Memory B cell (primary cell): Measurements from ENCODE around the gene PPP1R12B.
"Not testable (repeated sequence)": the region's sequence is repeated elsewhere in the genome, so short reads cannot be mapped to it uniquely, and the experiment has no call there.

ENCODE experiments used
- ATAC-seq: fragments of 150-1000 bp; cut with Tn5 transposase; 2 replicates; pipeline ENCODE4 v1.10.0; 2021; ENCODE audit warnings: low read depth, mild to moderate bottlenecking, moderate library complexity
- DNase-seq, 2 donors: peaks; one replicate each; pipeline ENCODE4 v3.0.0; 2022; ENCODE audit warnings: low spot score in 2 of 2
- H3K27ac Mint-ChIP-seq: one replicate; pipeline ENCODE4 v1.8.0; 2022; ENCODE audit warnings: mild to moderate bottlenecking, moderate library complexity, mixed read lengths
- H3K27me3 Mint-ChIP-seq: one replicate; pipeline ENCODE4 v1.8.0; 2022; ENCODE audit warnings: mixed read lengths
- H3K36me3 Mint-ChIP-seq: one replicate; pipeline ENCODE4 v1.8.0; 2022; ENCODE audit warnings: mild to moderate bottlenecking, mixed read lengths
- H3K4me1 Mint-ChIP-seq: one replicate; pipeline ENCODE4 v1.8.0; 2022; ENCODE audit warnings: mixed read lengths
- H3K4me3 Mint-ChIP-seq: one replicate; pipeline ENCODE4 v1.8.0; 2022; ENCODE audit warnings: mild to moderate bottlenecking, moderate library complexity, mixed read lengths
- H3K9me3 Mint-ChIP-seq: one replicate; pipeline ENCODE4 v1.8.0; 2022; ENCODE audit warnings: mixed read lengths

Gene PPP1R12B

GRCh38 chr1:202638019-202638700 lies 289.7 kb downstream of the PPP1R12B start:
- H3K4me1 Mint-ChIP-seq, result peaks cover 7% of the 10 kb centered on the region
- peaks cover 48% of the 10 kb centered on the region for H3K27me3 Mint-ChIP-seq
- no peaks in the 10 kb centered on the region for H3K9me3 Mint-ChIP-seq

GRCh38 chr1:202638701-202639305 lies 290.3 kb downstream of the PPP1R12B start:
- peaks cover 48% of the 10 kb centered on the region for H3K27me3 Mint-ChIP-seq

More at GRCh38 chr1:202638019-202638700, 289.7 kb downstream of the PPP1R12B start:
- no peak for DNase-seq
- no peak overlapping the region for H3K27ac Mint-ChIP-seq
- no peak for ATAC-seq
- peaks cover 2% of the 10 kb centered on the region for H3K36me3 Mint-ChIP-seq
- H3K4me3 Mint-ChIP-seq, result no peak overlapping the region

GRCh38 chr1:202639500-202639899 lies 291.0 kb downstream of the PPP1R12B start:
- H3K27ac Mint-ChIP-seq, result no peak overlapping the region
- H3K4me1 Mint-ChIP-seq, result peaks cover 13% of the 10 kb centered on the region
- no peak for DNase-seq
- no peak for ATAC-seq
- H3K27me3 Mint-ChIP-seq, result peaks cover 50% of the 10 kb centered on the region
- no peak overlapping the region for H3K4me3 Mint-ChIP-seq
- H3K9me3 Mint-ChIP-seq, result no peaks in the 10 kb centered on the region
- peaks cover 2% of the 10 kb centered on the region for H3K36me3 Mint-ChIP-seq

More at GRCh38 chr1:202638701-202639305, 290.3 kb downstream of the PPP1R12B start:
- not testable (repeated sequence) for DNase-seq, H3K4me3 Mint-ChIP-seq, H3K9me3 Mint-ChIP-seq, H3K36me3 Mint-ChIP-seq, H3K27ac Mint-ChIP-seq, ATAC-seq
- H3K4me1 Mint-ChIP-seq, result peaks cover 11% of the 10 kb centered on the region

GRCh38 chr1:202642212-202642611 lies 293.7 kb downstream of the PPP1R12B start:
- H3K4me3 Mint-ChIP-seq, result peak overlapping the region; percentile 81
- no peak overlapping the region for H3K27ac Mint-ChIP-seq
- DNase-seq (no peak), ATAC-seq (no peak)
- H3K9me3 Mint-ChIP-seq, result no peaks in the 10 kb centered on the region
- peaks cover 52% of the 10 kb centered on the region for H3K27me3 Mint-ChIP-seq
- peaks cover 17% of the 10 kb centered on the region for H3K4me1 Mint-ChIP-seq
- peaks cover 2% of the 10 kb centered on the region for H3K36me3 Mint-ChIP-seq
